Left ventricle myocardium superior (tissue), 1 donor: ENCODE results near the gene ANG. TPM values are rescaled to one million over a fixed set of nuclear protein-coding genes. Genes with fewer than 3 reads are reported as not detected.
A peak's percentile ranks its signal among the peaks of the same experiment; 100 is the strongest.
"Not testable (repeated sequence)": the region's sequence is repeated elsewhere in the genome, so short reads cannot be mapped to it uniquely, and the experiment has no call there.

Source experiments
- ATAC-seq: fragments of 200-7000 bp; cut with Tn5 transposase; one replicate; pipeline ENCODE4 v1.9.1; 2020; ENCODE audit warnings: mild to moderate bottlenecking, moderate library complexity
- DNase-seq: peaks from one replicate; pipeline ENCODE4 v3.0.0-alpha.2; 2020
- intact Hi-C: fragments of 100-400 bp; cut with micrococcal nuclease; formaldehyde crosslinking; loops from one replicate; pipeline ENCODE4 v1.11.0; 2022
- total RNA-seq: library from RNA; stranded (reverse); fragmentation: NEBNext Ultra II Directional; extraction: Animal tissue kit (Norgen Biotek cat#: 25700); gene quantifications from one replicate; pipeline ENCODE4 v1.2.1, GENCODE V29; 2021
- donor health status: DM: no; HTN: yes; CAD: no; lungs with severe emphysema.

The ANG gene
- total RNA-seq, 1 donor from 2014 or later: 4.0 TPM

DNA sequence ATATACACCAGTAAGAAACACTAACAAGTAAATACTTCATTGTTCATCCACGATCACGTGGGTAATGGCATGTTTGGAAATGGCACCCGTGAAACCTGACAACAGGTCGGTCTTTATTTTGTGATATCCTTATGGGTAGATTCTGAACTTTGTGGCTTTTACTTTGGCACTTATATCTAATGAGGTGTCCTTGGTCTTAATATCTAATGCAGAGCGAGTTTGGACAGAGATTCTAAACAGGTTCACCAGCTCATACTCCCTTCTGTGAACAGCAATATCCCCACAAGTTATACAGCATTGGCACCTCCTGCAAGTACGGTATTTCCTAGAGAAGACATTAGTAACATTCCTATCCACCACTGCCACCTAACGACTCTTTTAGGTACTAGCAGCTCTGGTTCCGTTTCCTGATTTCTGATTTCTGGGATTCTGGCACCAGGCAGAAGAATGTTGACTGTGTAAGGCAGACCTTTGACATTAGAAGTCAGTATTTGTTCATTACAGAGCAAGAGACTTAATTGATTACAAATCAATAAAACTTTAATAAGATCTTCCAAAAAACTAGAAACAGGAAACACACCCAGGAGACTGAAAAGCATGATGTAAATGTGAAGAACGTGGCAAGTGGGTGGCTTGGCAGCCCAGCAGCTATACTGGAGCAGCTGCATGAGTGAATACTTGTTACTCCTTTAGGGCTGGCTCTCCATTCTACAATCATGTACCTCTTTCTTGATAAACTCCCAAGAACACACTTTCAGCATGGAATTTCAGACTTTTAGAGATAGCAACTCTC lies 2.5 kb downstream of the ANG start:
- intact Hi-C loops: loop anchor here (10.0 kb wide), 1 partner anchor 366 kb away; no protein-coding TSS in a partner anchor
- peak; percentile 82 for ATAC-seq
- DNase-seq: no peak

DNA sequence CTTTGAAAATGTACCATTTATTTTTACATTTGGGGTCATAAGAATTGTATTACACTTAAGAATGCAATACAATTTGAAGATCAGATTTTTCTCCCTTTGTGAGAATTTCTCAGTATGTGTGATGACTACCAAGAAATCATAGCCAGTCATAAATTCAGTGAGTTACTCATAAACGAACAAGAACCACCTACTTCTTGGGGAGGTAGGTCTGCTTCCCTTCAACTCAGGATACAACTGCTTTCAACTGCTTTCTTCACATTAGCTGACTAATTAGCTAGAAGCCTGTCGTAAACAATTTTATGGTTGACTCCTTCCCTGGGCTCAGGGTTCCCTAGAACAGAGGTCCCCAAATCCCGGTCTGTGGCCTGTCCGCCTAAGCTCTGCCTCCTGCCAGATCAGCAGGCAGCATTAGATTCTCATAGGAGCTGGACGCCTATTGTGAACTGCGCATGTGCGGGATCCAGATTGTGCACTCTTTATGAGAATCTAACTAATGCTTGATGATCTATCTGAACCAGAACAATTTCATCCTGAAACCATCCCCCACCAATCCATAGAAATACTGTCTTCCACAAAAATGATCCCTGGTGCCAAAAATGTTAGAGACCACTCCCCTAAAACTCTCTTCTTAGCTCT lies 3.7 kb downstream of the ANG start:
- intact Hi-C loops: loop anchor here (10.0 kb wide), 1 partner anchor 367 kb away; no protein-coding TSS in a partner anchor
- ATAC-seq: no peak

DNA sequence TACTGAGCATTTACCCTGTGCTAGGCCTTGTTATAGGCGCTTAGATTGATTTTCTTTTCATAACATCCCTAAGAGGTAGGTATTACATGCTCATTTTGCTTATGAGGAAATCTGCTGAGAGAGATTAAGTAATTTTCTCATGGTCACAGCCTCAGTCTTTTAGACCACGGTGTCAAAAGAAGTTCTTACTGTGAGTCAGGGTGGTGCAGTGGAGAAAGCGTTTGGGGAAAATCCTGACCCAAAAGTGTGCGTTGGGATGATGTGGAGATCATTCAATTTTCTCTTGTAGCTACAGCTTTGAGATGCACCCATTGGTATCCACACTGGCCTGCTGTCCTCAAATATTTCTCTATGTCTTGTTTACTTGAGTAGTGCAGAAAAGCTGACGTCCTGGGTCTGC lies 8.2 kb downstream of the ANG start:
- ATAC-seq (no peak), DNase-seq (no peak)
- intact Hi-C loops: loop anchor here (5.0 to 10.0 kb wide), 2 partner anchors 161 to 372 kb away; no protein-coding TSS in a partner anchor

More for the DNA sequence above, 3.7 kb downstream of the ANG start:
- DNase-seq: no peak

DNA sequence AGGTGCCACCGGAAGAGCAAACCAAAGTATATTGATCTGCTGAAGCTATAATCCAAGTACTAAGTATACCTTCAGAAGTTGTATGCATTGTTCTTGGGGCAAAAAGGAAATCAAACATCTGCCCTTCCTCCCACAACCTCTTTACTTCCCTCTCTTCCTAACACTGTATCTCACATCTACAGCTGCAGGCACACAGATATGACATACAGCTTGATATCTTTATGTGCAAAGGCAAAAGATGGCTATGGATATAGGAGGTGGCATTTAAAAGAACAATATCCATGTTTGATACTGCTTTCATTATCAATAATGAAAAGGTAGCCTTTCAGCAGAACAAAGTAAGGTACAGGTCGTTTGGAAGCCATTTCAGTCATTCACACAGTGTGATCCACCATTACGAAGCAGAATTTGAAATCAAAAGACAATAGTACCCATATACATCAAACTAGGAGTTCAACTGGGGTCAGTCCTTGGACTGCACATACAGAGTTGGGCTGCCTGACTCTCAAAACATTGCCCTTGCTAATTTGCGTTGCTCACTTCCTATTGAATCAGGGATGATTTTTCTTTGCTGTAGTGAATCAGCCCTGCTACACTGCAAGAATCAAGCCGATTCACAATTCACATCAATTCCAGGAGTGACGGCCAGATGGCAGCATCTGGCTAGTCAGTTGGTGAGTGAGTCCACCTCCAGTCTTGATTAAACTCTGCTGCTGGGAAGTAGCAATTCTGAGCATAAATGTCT lies 8.9 kb downstream of the ANG start:
- intact Hi-C loops: loop anchor here (5.0 to 10.0 kb wide), 2 partner anchors 160 to 373 kb away; no protein-coding TSS in a partner anchor
- ATAC-seq (peak; percentile 82), DNase-seq (peak; percentile 62)

DNA sequence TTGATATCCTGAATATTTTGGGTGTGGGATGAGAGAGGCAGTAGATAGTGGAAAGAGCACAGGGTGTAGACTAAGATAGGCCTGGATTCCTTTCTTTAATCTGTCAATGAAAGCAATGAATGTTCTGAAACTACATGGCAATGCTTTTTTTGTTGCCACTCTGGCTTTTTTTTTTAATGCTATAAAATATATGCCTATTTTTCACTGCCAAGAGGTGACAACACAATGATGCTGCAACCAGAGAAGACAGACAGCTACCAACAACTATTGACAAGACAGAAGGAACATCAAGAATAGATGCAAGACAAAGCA lies 9.4 kb downstream of the ANG start:
- DNase-seq (no peak), ATAC-seq (no peak)
- intact Hi-C loops: loop anchor here (5.0 to 10.0 kb wide), 2 partner anchors 159 to 373 kb away; no protein-coding TSS in a partner anchor

DNA sequence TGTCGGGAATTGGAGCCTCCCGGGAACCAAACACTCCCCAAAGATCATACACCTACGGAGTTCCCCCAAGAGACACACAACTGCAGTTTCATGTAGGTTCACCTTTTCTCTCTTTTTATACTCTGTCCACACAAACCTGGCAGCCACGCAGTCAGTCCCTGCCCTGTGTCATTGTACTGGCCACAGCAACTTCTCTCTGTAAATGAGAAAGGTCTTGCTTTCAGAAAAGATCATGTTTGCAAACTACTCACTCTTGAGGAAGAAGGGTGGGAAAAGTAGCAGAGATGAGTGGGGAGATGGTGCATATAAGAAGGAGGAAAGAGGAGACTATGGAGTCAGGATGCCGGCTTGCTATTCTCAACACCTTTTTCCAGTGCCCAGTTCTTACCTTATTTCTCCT lies 10.4 kb downstream of the ANG start:
- ATAC-seq (no peak), DNase-seq (no peak)
- intact Hi-C loops: loop anchor here (5.0 to 10.0 kb wide), 2 partner anchors 158 to 374 kb away; no protein-coding TSS in a partner anchor

DNA sequence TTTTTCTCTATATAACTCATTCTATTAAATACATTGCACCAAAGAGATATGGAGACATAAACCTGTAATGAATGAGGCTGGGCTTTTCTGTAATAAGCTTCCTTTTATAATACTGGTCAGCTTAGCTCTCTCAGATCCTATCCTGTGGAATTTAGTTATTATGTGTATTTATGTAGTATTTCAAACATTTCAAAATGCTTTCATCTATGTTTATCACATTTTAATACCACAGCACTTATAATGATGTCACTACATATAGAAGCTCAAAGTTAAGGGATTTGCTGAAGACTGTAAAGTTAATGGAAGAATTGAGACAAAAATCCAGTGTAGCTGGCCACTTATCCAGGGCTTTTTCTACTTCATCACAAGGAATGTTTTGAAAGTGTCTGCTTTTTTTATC lies 11.4 kb downstream of the ANG start:
- no peak for DNase-seq
- intact Hi-C loops: loop anchor here (5.0 to 10.0 kb wide), 2 partner anchors 157 to 375 kb away; no protein-coding TSS in a partner anchor

DNA sequence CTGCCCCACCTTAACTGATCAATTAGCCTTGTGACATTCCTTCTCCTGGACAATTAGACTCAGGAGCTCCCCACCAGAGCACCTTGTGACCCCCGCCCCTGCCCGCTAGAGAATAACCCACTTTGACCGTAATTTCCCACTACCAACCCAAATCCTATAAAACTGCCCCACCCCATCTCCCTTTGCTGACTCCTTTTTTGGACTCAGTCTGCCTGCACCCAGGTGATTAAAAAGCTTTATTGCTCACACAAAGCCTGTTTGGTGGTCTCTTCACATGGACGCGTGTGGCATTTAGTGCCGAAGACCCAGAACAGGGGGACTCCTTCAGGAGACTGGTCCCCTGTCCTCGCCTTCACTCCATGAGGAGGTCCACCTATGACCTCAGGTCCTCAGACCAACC lies 12.4 kb downstream of the ANG start:
- intact Hi-C loops, DNase-seq, ATAC-seq: not testable (repeated sequence)

More for the DNA sequence above, 11.4 kb downstream of the ANG start:
- no peak for ATAC-seq

DNA sequence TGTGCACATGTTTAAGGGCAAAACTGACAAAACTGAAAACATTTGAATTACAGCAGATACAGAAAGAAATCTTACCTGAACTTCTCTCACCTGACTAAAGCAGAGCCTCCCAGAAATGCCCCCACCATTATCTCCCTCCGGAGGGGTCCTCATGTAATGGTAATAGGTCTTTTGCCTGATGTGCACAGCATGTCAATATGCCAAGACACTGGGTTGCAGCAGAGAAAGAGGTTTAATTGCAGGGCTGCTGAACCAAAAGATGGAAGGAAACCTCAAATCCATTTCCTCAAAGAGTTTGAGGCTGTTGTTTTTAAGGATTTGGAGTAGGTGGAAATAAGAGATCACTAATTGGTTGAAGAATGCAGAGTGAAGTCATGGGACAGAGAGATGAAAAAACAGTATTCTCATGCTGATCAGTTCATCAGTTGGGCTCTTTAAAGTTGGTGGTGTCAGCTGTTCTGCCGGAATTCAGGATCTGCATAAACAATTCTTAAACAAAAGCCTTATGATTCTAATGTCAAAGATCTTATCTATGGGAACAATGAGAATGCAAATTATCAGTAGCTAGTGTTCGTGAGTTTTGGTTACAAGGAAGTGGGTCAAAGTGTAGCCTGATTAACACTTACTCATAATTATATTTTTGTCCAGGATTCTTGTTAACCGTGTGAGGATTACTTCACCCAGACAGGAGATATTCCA lies 18.2 kb downstream of the ANG start:
- no peak for ATAC-seq
- intact Hi-C loops: no loop called here

DNA sequence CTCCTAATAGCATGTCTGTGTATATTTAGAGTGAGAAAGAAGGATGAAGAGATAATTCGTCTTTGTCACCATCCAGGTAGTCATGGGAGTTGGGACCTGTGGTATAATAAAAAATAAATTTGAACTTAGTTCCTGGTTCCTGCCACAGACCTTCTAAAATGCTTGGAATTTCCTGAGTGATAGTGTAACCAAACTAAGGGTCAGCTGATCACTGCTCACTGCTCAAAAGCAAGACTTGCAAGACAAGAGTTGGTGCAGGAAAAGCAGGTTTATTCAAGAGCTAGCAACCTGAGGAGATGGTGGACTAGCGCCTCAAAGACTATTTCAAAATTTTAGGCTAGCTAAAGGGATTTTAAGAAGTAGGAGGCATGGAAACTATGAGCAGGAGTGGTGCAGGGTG lies 19.1 kb downstream of the ANG start:
- ATAC-seq: no peak
- no peak for DNase-seq
- intact Hi-C loops: no loop called here

More for the DNA sequence above, 18.2 kb downstream of the ANG start:
- DNase-seq: no peak

DNA sequence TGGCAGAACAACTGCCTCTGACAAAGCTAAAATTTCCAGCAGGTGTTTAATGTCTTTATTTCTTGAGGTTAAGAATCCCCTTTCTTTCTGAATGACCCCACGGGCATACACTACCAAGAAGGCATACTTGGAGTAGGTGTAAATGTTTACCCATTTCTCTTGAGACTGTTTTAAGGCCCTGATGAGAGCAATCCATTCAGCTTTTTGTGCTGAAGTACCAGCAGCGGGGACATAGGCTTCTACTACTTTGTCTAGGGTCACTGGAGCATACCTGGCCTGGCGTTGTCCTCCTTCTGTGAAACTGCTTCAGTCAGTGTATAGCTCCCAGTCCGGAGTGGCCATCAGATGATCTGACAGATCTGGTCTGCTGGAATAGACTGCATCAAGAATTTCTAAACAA lies 22.7 kb downstream of the ANG start:
- intact Hi-C loops: no loop called here
- DNase-seq: no peak
- ATAC-seq: no peak

DNA sequence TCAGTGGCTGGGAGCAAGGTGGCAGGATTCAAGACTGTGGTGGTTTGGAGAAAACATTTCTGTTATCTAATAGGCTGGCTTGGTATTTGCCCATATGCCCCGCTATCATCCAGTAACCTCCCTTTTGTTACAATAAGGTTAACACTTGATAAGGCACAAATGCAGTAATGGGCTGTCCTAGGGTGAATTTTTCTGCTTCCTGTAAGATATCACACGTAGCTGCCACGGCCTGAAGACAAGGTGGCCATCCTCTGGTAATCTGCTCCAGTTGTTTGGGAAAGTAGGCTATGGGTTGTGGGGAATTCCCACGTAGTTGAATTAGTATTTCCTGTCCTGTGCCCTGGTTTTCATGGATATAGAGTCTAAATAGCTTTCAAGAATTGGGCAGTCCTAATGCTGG lies 23.1 kb downstream of the ANG start:
- ATAC-seq: no peak
- no peak for DNase-seq
- intact Hi-C loops: no loop called here

DNA sequence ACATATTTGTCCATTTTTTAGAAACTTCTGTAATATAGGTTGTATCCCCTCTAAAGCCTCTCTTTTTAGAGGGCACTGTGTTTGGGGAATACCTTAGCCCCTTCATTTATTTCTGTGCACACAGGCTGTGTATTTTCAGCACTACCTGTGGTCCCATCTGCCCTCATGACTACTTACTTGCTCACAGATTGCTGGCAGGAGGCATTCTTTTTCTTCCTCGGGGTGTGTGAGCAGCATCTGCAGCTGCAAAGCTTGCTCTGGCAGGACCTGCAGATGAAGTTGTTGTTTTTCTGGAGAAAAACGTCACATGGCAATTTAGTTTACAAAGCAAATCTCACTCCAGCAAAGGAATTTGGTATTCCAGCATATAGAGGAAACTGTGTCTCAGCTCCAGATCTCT lies 24.3 kb downstream of the ANG start:
- DNase-seq: no peak
- no peak for ATAC-seq
- intact Hi-C loops: no loop called here

DNA sequence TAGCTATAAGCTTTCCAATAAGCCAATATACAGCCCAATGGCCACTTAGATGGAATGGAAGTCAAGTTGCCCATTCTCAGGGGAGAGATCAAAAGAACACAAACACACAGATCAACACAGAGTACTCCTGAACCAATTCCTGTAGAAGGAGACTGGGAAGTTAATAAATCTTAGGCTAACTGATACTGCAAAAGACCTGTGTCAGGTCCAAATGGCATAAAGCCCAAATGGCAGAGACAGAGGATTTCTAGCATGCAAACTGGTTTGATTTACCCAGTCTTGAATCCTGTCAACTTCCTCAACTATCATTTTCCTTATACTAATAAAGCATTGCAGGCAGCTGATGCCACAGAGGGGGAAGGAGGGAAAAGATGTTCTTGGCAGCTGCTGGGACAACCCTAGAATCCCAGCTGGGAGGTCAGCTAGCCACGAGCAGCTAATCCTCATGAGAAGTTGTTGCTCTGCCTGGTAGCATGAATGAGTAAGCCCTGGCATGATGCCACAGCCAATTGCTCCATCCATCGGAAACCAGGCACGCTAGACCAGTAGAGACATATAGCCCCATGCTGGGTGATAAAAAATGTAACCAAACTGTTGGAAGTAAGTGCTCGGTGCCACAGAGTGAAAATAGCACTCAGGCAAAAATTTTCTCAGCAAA lies 26.2 kb downstream of the ANG start:
- peak; percentile 77 for DNase-seq
- intact Hi-C loops: no loop called here
- ATAC-seq: peak; percentile 92

DNA sequence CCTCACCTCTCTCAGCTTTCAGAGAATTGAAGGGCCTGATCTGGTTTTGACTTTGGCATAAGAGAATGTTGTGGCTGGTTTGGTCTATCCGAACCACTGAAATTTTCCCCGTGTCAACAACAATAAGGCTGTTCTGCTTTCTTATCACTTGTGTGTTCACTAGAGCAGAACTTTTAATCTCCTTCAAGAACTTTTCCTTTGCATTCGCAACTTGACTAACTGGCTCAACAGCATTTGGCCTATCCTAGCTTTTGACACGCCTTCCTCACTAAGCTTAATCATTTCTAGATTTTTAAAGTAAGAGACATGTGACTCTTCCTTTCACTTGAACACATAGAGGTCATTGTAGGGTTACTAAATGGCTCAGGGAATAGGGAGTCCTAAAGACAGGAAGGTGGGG lies 31.2 kb downstream of the ANG start:
- ATAC-seq (no peak), DNase-seq (no peak)
- intact Hi-C loops: no loop called here

DNA sequence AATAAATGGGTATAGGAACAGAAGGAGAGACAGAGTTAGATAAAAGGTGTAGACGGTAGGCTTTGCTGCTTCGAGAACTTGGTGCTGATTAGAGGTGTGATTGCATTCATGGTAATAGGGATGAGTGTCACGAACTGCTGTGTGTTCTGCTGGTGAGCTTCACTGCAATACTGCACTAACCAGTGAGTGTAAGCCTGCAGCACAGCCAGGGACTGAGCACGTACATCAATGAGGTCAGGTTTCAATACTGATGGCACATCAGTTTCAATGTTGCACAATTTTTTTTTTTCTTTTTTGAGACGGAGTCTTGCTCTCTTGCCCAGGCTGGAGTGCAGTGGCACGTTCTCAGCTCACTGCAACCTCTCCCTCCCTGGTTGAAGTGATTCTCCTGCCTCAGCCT lies 32.2 kb downstream of the ANG start:
- ATAC-seq (no peak), DNase-seq (no peak)
- intact Hi-C loops: no loop called here

DNA sequence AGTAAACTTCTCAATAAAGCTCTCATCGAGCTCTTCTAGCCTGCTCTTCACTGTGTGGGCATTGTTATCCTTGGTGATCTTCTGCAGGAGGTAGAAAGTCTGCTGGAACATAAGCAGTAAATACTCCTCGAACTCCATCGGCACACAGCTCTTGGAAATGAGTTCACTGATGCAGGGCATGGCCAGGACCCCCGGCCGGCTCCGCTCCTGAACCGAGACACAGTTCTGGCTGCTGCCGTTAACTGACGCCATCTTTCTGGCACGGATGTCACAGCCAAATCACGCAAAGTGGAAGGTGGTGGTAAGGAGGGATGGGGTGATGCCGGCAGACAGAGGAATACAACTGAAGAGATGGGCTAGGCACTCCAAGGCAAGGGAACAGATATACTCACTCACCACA lies 33.5 kb downstream of the ANG start:
- DNase-seq (no peak), ATAC-seq (no peak)
- intact Hi-C loops: no loop called here

DNA sequence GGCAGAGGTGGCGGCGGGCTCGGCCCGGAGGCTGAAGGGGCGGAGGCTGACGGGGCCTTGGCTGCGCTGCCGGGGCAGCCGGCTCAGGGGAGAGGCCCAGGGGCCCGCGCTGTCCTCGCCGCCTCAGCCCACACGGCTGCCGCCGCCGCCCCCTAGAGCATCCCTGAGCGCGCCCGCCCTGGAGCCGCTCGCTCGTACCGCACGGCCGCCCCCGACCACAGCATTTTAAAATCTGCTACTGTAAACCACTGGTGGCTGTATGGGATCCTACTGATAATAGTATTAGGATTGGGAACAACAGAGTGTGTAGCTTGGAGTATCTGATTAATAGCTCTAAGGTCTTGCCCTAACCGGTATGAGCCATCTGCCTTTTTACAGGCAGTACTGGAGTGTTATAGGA lies 34.9 kb downstream of the ANG start:
- ATAC-seq (peak; percentile 65), DNase-seq (peak; percentile 34)
- intact Hi-C loops: no loop called here

DNA sequence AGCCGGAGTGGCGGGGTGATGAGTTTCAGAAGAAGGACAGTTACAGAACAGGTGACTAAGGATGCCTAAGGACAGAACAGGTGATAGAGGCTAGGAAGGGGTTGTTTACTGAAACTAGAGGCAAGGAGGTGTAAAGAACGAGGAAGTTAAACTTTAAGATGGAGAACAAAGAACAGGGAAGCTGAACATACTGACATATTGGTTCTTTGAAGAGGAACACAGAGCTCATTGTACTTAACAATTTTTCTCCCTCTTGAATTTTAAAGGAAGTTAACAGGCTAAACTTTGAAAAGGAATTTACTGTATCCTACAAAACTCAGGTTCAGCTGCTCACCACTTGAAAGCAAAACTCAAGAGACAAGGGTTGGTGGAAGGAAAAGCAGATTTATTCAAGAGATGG lies 37.6 kb downstream of the ANG start:
- intact Hi-C loops, ATAC-seq, DNase-seq: not testable (repeated sequence)
